A549 (cell line): ENCODE results near the gene CELSR1. TPM values are rescaled to one million over a fixed set of nuclear protein-coding genes. Genes with fewer than 3 reads are reported as not detected.

Source experiments
- ATAC-seq, 2 experiments: fragments of 200-7000 bp in 1 of 2; fragments of >200 bp in 1 of 2; cut with Nextera tagmentation in 1 of 2; cut with Tn5 transposase in 1 of 2; 3 replicates each; pipeline versions ENCODE4 v1.8.0 to v1.9.1; 2018 to 2020; ENCODE audit warnings: mild to moderate bottlenecking in 1 of 2, moderate library complexity in 1 of 2
- CTCF ChIA-PET: fragments of 300-600 bp; sonication (Branson Sonifier 250); formaldehyde crosslinking; extraction: SDS; loops from one replicate; lab custom pipeline; 2021; ENCODE audit warnings: antibody characterized with exemption, inconsistent platforms; lab: Yijun Ruan, JAX
- POLR2A ChIA-PET: fragments of 350-600 bp; formaldehyde crosslinking; extraction: SDS; loops from one replicate; lab custom pipeline; 2021; ENCODE audit warnings: antibody characterized with exemption, inconsistent platforms; lab: Yijun Ruan, JAX
- DNase-seq, 2 experiments: peaks; one replicate each; pipeline versions ENCODE4 v3.0.0 to v3.0.0-alpha.2; 2011 to 2016; ENCODE audit warnings: low read depth in 1 of 2, low spot score in 1 of 2
- FAIRE-seq: peaks from 2 replicates; lab custom pipeline; 2011; peaks lifted over from hg19 to GRCh38; lab: Jason Lieb, UNC
- H3K27ac ChIP-seq, 2 experiments: fragments of >200 bp; sonication (Bioruptor Twin); formaldehyde crosslinking; 3 replicates each; pipeline ENCODE4 v1.5.1; 2016 to 2017
- H3K4me1 ChIP-seq: fragments of >200 bp; sonication (Bioruptor Twin); formaldehyde crosslinking; 3 replicates; pipeline ENCODE4 v1.6.1; 2016
- H3K4me2 ChIP-seq: fragments of >200 bp; sonication (Bioruptor Twin); formaldehyde crosslinking; 3 replicates; pipeline ENCODE4 v1.6.1; 2016
- H3K4me3 ChIP-seq: fragments of >200 bp; sonication (Bioruptor Twin); formaldehyde crosslinking; 3 replicates; pipeline ENCODE4 v1.5.1; 2016
- H3K9me3 ChIP-seq: fragments of >200 bp; sonication (Bioruptor Twin); formaldehyde crosslinking; 3 replicates; pipeline ENCODE4 v1.6.1; 2016
- ATOH8 ChIP-seq: fragments of 250-450 bp; sonication (Bioruptor Pico); IDR thresholded peaks from 2 replicates; pipeline ENCODE4 v1.5.0; 2020; ENCODE audit warnings: low read depth, mild to moderate bottlenecking, moderate library complexity
- CBX8 ChIP-seq: fragments of 200-600 bp; sonication (generic); IDR thresholded peaks from 2 replicates; pipeline ENCODE4 v1.6.1; 2016
- CEBPB ChIP-seq, 2 experiments: fragments of >200 bp in 1 of 2; sonication (Bioruptor Twin) in 1 of 2; formaldehyde crosslinking in 1 of 2; IDR thresholded peaks; 2 replicates each; pipeline ENCODE4 v1.6.1; 2012 to 2016
- ELK1 ChIP-seq: fragments of 150-350 bp; IDR thresholded peaks from 2 replicates; pipeline ENCODE4 v1.6.1; 2014; ENCODE audit warnings: low read depth, mild to moderate bottlenecking, low read length
- FOXS1 ChIP-seq: fragments of 250-450 bp; sonication (Bioruptor Pico); IDR thresholded peaks from 2 replicates; pipeline ENCODE4 v1.5.0; 2020; ENCODE audit warnings: mild to moderate bottlenecking, moderate library complexity
- GATA3 ChIP-seq: IDR thresholded peaks from 2 replicates; pipeline ENCODE4 v1.6.1; 2012; ENCODE audit warnings: borderline replicate concordance
- HDAC2 ChIP-seq: fragments of 200-600 bp; sonication (generic); IDR thresholded peaks from 2 replicates; pipeline ENCODE4 v1.6.1; 2016
- MAFK ChIP-seq: fragments of 450-650 bp; IDR thresholded peaks from 2 replicates; pipeline ENCODE4 v1.6.1; 2014; ENCODE audit not compliant: partially characterized antibody
- MAZ ChIP-seq: fragments of 150-350 bp; IDR thresholded peaks from 2 replicates; pipeline ENCODE4 v1.6.1; 2014; ENCODE audit warnings: antibody characterized with exemption, low read depth, low read length, borderline replicate concordance
- NR3C1 ChIP-seq: fragments of >200 bp; sonication (Bioruptor Twin); formaldehyde crosslinking; IDR thresholded peaks from 3 replicates; pipeline ENCODE4 v1.6.1; 2017
- PBX3 ChIP-seq: IDR thresholded peaks from 2 replicates; pipeline ENCODE4 v1.6.1; 2012
- POLR2A ChIP-seq: IDR thresholded peaks from 2 replicates; pipeline ENCODE4 v1.6.1; 2012; ENCODE audit warnings: mild to moderate bottlenecking, low read length
- POLR2AphosphoS2 ChIP-seq: conservative IDR thresholded peaks from 2 replicates; pipeline ENCODE4 v1.6.1; 2012; ENCODE audit warnings: low read length, improper control_type of control experiment, inconsistent platforms
- RCOR1 ChIP-seq: fragments of 150-350 bp; IDR thresholded peaks from 2 replicates; pipeline ENCODE4 v1.6.1; 2014; ENCODE audit warnings: antibody characterized with exemption, low read length, low read depth
- REST ChIP-seq: fragments of 200-600 bp; sonication (generic); IDR thresholded peaks from 2 replicates; pipeline ENCODE4 v1.6.1; 2016; ENCODE audit warnings: antibody characterized with exemption, mild to moderate bottlenecking, moderate library complexity
- SREBF2 ChIP-seq: fragments of 450-650 bp; IDR thresholded peaks from 2 replicates; pipeline ENCODE4 v1.6.1; 2014; ENCODE audit warnings: mild to moderate bottlenecking, moderate library complexity
- TP53 ChIP-seq: fragments of 250-450 bp; sonication (Bioruptor Pico); IDR thresholded peaks from 2 replicates; pipeline ENCODE4 v1.5.0; 2021; ENCODE audit warnings: mild to moderate bottlenecking, moderate library complexity
- USF2 ChIP-seq: fragments of 450-650 bp; IDR thresholded peaks from 2 replicates; pipeline ENCODE4 v1.6.1; 2014; ENCODE audit warnings: antibody characterized with exemption
- WGBS: methylation state at CpG from one replicate; pipeline ENCODE4 v1.1.6; 2017; ENCODE audit errors: missing lambda C conversion rate; 5-methylcytosine and 5-hydroxymethylcytosine counted together
- polyA plus RNA-seq, 4 experiments: library from polyadenylated mRNA; depleted of rRNA in 3 of 4; stranded (reverse); fragments of >200 nt; fragmentation: RNase III in 1 of 4; extraction: RNeasy Plus Mini Kit Qiagen cat#74134 plus additional on column Dnase treatment in 1 of 4; gene quantifications; 2 replicates in 3 of 4; 3 replicates in 1 of 4; pipeline ENCODE4 v1.2.3, GENCODE V29; 2011 to 2017
- TF ChIP-seq, protein P1 (sequence below): fragments of >200 bp; sonication (Bioruptor Twin); formaldehyde crosslinking; IDR thresholded peaks from 2 replicates; pipeline ENCODE4 v1.6.1; 2016

CELSR1 gene
- polyA plus RNA-seq, 2 of the 4 experiments (the other 2 are of a cell fraction): 15.3 to 31.8 TPM

- no peak for FAIRE-seq
- H3K9me3 ChIP-seq: no peaks in the 10 kb centered on the region
- no peak overlapping the region for H3K4me2 ChIP-seq
- CTCF ChIA-PET: interaction anchor here (1.3 to 2.2 kb wide), 2 partner anchors 61 to 113 kb away, joined by 3 to 7 read pairs; no protein-coding TSS in a partner anchor
- TF ChIP-seq PBX3: no peak
- TF ChIP-seq TP53: no peak
- TF ChIP-seq USF2: no peak
- no peak for TF ChIP-seq REST
- TF ChIP-seq NR3C1: no peak
- no peak for TF ChIP-seq GATA3
- TF ChIP-seq RCOR1: no peak
- no peak for TF ChIP-seq POLR2A
- no peak for TF ChIP-seq HDAC2
- TF ChIP-seq POLR2AphosphoS2: no peak
- TF ChIP-seq ATOH8 (CRISPR knock-in tag): no peak
- no peak for TF ChIP-seq FOXS1 (CRISPR knock-in tag)
- TF ChIP-seq MAZ: no peak
- TF ChIP-seq CEBPB (IDR thresholded peaks at IDR 0.05): no peak
- TF ChIP-seq, all 56 proteins: peak for 0
- DNase-seq (no peak), ATAC-seq (no peak)
- no peak overlapping the region for H3K4me3 ChIP-seq
- POLR2A ChIA-PET: no interaction called here
- H3K4me1 ChIP-seq: no peaks in the 10 kb centered on the region
- no peak overlapping the region for H3K27ac ChIP-seq
- WGBS: 79% methylated on average over 13 of the region's 24 CpGs
These were observed 108.7 kb downstream of the CELSR1 start for GRCh38 chr22:46428602-46429324.

DNA sequence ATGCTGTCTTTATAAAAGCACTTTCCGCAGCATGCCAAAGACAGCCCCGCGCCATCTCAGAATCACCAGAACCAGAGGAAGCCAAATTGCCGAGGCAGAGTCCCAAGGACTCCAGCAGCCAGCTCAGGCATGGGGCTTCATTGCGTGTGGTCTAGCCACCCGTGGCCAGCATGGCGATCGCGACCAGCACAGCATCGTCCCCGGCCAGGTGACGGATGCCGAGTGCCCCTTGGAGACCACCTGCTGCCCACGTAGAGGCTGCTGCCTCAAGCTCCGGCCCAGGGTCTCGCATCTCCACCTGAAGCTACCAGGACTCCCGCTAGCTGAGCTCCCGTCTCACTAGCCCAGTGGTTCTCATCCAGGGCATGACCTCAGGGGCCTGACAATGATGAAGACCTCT is 109.2 kb downstream of the CELSR1 start:
- POLR2A ChIA-PET: no interaction called here
- FAIRE-seq: no peak

More for the DNA sequence above, 109.2 kb downstream of the CELSR1 start:
- Histone ChIP-seq H3K4me1 (no peaks in the 10 kb centered on the region), H3K4me3 (no peak overlapping the region), H3K4me2 (no peak overlapping the region), H3K9me3 (no peaks in the 10 kb centered on the region), H3K27ac (no peak overlapping the region)
- CTCF ChIA-PET: interaction anchor here (1.3 to 2.2 kb wide), 2 partner anchors 61 to 114 kb away, joined by 3 to 7 read pairs; no protein-coding TSS in a partner anchor
- DNase-seq (no peak), ATAC-seq (no peak)
- WGBS: 93% methylated on average over 6 of the region's 18 CpGs
- TF ChIP-seq, protein P1, sequence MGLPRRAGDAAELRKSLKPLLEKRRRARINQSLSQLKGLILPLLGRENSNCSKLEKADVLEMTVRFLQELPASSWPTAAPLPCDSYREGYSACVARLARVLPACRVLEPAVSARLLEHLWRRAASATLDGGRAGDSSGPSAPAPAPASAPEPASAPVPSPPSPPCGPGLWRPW: no peak
- TF ChIP-seq SREBF2 (no peak), MAFK (no peak), ELK1 (no peak), USF2 (no peak), POLR2AphosphoS2 (no peak), CBX8 (no peak), RCOR1 (no peak)
